Activated naive CD8-positive, alpha-beta T cell treated with anti-CD3 and anti-CD28 coated beads, Interleukin-2, amount 10 ng/mL, durations not matched to agents 7 days and 5 days (primary cell): ENCODE data around the gene KRABD2.

ENCODE experiments used
- ATAC-seq: fragments of 150-1000 bp; cut with Tn5 transposase; one replicate; pipeline ENCODE4 v1.10.0; 2021; ENCODE audit warnings: low read depth, moderate library complexity
- POLR2A ChIA-PET: fragments of 350-600 bp; sonication (Branson Sonifier 250); formaldehyde crosslinking; loops from one replicate; lab custom pipeline; 2021; ENCODE audit warnings: antibody characterized with exemption; lab: Charles Lee
- DNase-seq: peaks from one replicate; pipeline ENCODE4 v3.0.0; 2021
- H3K27ac Mint-ChIP-seq: one replicate; pipeline ENCODE4 v1.8.0; 2022; ENCODE audit warnings: mild to moderate bottlenecking, mixed read lengths
- H3K27me3 Mint-ChIP-seq: one replicate; pipeline ENCODE4 v1.8.0; 2022; ENCODE audit warnings: mild to moderate bottlenecking, moderate library complexity, mixed read lengths
- H3K36me3 Mint-ChIP-seq: one replicate; pipeline ENCODE4 v1.8.0; 2021; ENCODE audit warnings: mild to moderate bottlenecking, mixed read lengths
- H3K4me1 Mint-ChIP-seq: one replicate; pipeline ENCODE4 v1.8.0; 2021; ENCODE audit warnings: mixed read lengths
- H3K4me3 Mint-ChIP-seq: one replicate; pipeline ENCODE4 v1.8.0; 2022; ENCODE audit warnings: mild to moderate bottlenecking, moderate library complexity, mixed read lengths
- H3K9me3 Mint-ChIP-seq: one replicate; pipeline ENCODE4 v1.8.0; 2021; ENCODE audit warnings: mixed read lengths

Gene KRABD2

GRCh38 chr17:8376271-8377067 lies at the start of gene KRABD2:
KRABD2 (minus strand) TSS chr17:8376704.
- Mint-ChIP-seq H3K9me3 (no peaks in the 10 kb centered on the region), H3K4me3 (peak within 1 kb of the TSS; percentile 92)

GRCh38 chr17:8421571-8421970 lies 45.1 kb upstream of the KRABD2 start:
- H3K4me1 Mint-ChIP-seq = no peaks in the 10 kb centered on the region
- H3K27me3 Mint-ChIP-seq = peaks cover 67% of the 10 kb centered on the region
- H3K9me3 Mint-ChIP-seq = no peaks in the 10 kb centered on the region
- POLR2A ChIA-PET = no interaction called here
- no peak overlapping the region for H3K27ac Mint-ChIP-seq
- DNase-seq (no peak), ATAC-seq (no peak)
- H3K4me3 Mint-ChIP-seq = no peak overlapping the region
- H3K36me3 Mint-ChIP-seq = no peaks in the 10 kb centered on the region

More at GRCh38 chr17:8376271-8377067, at the start of gene KRABD2:
- ATAC-seq (peak; percentile 99), DNase-seq (peak; percentile 92)
- peak within 1 kb of the TSS; percentile 82 for H3K27ac Mint-ChIP-seq
- peaks cover 43% of the 10 kb centered on the region for H3K4me1 Mint-ChIP-seq
- H3K27me3 Mint-ChIP-seq = no peaks in the 10 kb centered on the region
- POLR2A ChIA-PET = interaction anchor here (0.8 to 1.8 kb wide), 8 partner anchors 15 to 166 kb away, joined by 3 to 10 read pairs (median 4); partner anchors contain the start of genes AURKB, NDEL1, ODF4 and SLC25A35
- H3K36me3 Mint-ChIP-seq = peaks cover 23% of the 10 kb centered on the region

GRCh38 chr17:8420041-8420934 lies 43.8 kb upstream of the KRABD2 start:
- Mint-ChIP-seq H3K27me3 (peaks cover 76% of the 10 kb centered on the region), H3K9me3 (no peaks in the 10 kb centered on the region), H3K4me3 (no peak overlapping the region), H3K36me3 (no peaks in the 10 kb centered on the region), H3K27ac (no peak overlapping the region), H3K4me1 (no peaks in the 10 kb centered on the region)
- POLR2A ChIA-PET = no interaction called here
- ATAC-seq (no peak), DNase-seq (no peak)

- Mint-ChIP-seq H3K4me3 (no peak overlapping the region), H3K36me3 (no peaks in the 10 kb centered on the region), H3K27ac (no peak overlapping the region), H3K4me1 (peaks cover 3% of the 10 kb centered on the region), H3K27me3 (peaks cover 72% of the 10 kb centered on the region), H3K9me3 (no peaks in the 10 kb centered on the region)
- DNase-seq (no peak), ATAC-seq (no peak)
- POLR2A ChIA-PET = no interaction called here
Observed at GRCh38 chr17:8419305-8419704, 42.8 kb upstream of the KRABD2 start.

GRCh38 chr17:8418471-8418870 lies 42.0 kb upstream of the KRABD2 start:
- no peaks in the 10 kb centered on the region for H3K9me3 Mint-ChIP-seq
- peaks cover 68% of the 10 kb centered on the region for H3K27me3 Mint-ChIP-seq
- H3K36me3 Mint-ChIP-seq = no peaks in the 10 kb centered on the region
- H3K4me1 Mint-ChIP-seq = peaks cover 5% of the 10 kb centered on the region
- ATAC-seq (no peak), DNase-seq (no peak)
- no peak overlapping the region for H3K27ac Mint-ChIP-seq
- H3K4me3 Mint-ChIP-seq = no peak overlapping the region
- POLR2A ChIA-PET = no interaction called here

GRCh38 chr17:8417806-8418205 lies 41.3 kb upstream of the KRABD2 start:
- H3K4me1 Mint-ChIP-seq = peaks cover 11% of the 10 kb centered on the region
- ATAC-seq (no peak), DNase-seq (no peak)
- no peaks in the 10 kb centered on the region for H3K36me3 Mint-ChIP-seq
- peaks cover 64% of the 10 kb centered on the region for H3K27me3 Mint-ChIP-seq
- POLR2A ChIA-PET = no interaction called here
- H3K4me3 Mint-ChIP-seq = no peak overlapping the region
- no peaks in the 10 kb centered on the region for H3K9me3 Mint-ChIP-seq
- H3K27ac Mint-ChIP-seq = no peak overlapping the region

GRCh38 chr17:8413938-8414337 lies 37.4 kb upstream of the KRABD2 start:
- POLR2A ChIA-PET = interaction anchor here (1.8 kb wide), 1 partner anchor 22 kb away, joined by 4 read pairs; the partner anchor contains the start of gene NDEL1
- H3K27me3 Mint-ChIP-seq = peaks cover 57% of the 10 kb centered on the region
- no peak for DNase-seq

GRCh38 chr17:8413328-8413727 lies 36.8 kb upstream of the KRABD2 start:
- Mint-ChIP-seq H3K27me3 (peaks cover 57% of the 10 kb centered on the region), H3K9me3 (no peaks in the 10 kb centered on the region), H3K36me3 (no peaks in the 10 kb centered on the region), H3K4me1 (peaks cover 36% of the 10 kb centered on the region), H3K4me3 (no peak overlapping the region), H3K27ac (no peak overlapping the region)
- POLR2A ChIA-PET = interaction anchor here (1.8 kb wide), 1 partner anchor 22 kb away, joined by 4 read pairs; the partner anchor contains the start of gene NDEL1
- DNase-seq (no peak), ATAC-seq (peak; percentile 53)

More at GRCh38 chr17:8413938-8414337, 37.4 kb upstream of the KRABD2 start:
- Mint-ChIP-seq H3K9me3 (no peaks in the 10 kb centered on the region), H3K4me1 (peaks cover 31% of the 10 kb centered on the region), H3K4me3 (no peak overlapping the region), H3K36me3 (no peaks in the 10 kb centered on the region), H3K27ac (no peak overlapping the region)
- ATAC-seq = no peak

- Mint-ChIP-seq H3K36me3 (no peaks in the 10 kb centered on the region), H3K4me3 (no peak overlapping the region), H3K9me3 (no peaks in the 10 kb centered on the region), H3K27me3 (peaks cover 46% of the 10 kb centered on the region), H3K4me1 (peaks cover 38% of the 10 kb centered on the region), H3K27ac (no peak overlapping the region)
- ATAC-seq (no peak), DNase-seq (no peak)
- POLR2A ChIA-PET = interaction anchor here (1.8 kb wide), 1 partner anchor 24 kb away, joined by 4 read pairs; the partner anchor contains the start of gene NDEL1
Observed at GRCh38 chr17:8412089-8412488, 35.6 kb upstream of the KRABD2 start.

- no peaks in the 10 kb centered on the region for H3K9me3 Mint-ChIP-seq
- no peak overlapping the region for H3K27ac Mint-ChIP-seq
- H3K27me3 Mint-ChIP-seq = peaks cover 34% of the 10 kb centered on the region
- DNase-seq = no peak
- H3K4me1 Mint-ChIP-seq = peaks cover 38% of the 10 kb centered on the region
- no peaks in the 10 kb centered on the region for H3K36me3 Mint-ChIP-seq
- POLR2A ChIA-PET = interaction anchor here (0.8 to 1.5 kb wide), 4 partner anchors 25 to 335 kb away, joined by 3 to 12 read pairs (median 4); partner anchors contain the start of gene NDEL1
- ATAC-seq = no peak
- no peak overlapping the region for H3K4me3 Mint-ChIP-seq
Observed at GRCh38 chr17:8410883-8411238, 34.4 kb upstream of the KRABD2 start.

- Mint-ChIP-seq H3K4me3 (no peak overlapping the region), H3K4me1 (peaks cover 38% of the 10 kb centered on the region), H3K27me3 (peaks cover 29% of the 10 kb centered on the region), H3K36me3 (no peaks in the 10 kb centered on the region), H3K27ac (no peak overlapping the region), H3K9me3 (no peaks in the 10 kb centered on the region)
- DNase-seq (peak; percentile 80), ATAC-seq (peak; percentile 57)
- POLR2A ChIA-PET = interaction anchor here (0.8 to 1.5 kb wide), 4 partner anchors 25 to 336 kb away, joined by 3 to 12 read pairs (median 4); partner anchors contain the start of gene NDEL1
Observed at GRCh38 chr17:8409966-8410882, 33.7 kb upstream of the KRABD2 start.

- Mint-ChIP-seq H3K27me3 (peaks cover 26% of the 10 kb centered on the region), H3K4me1 (peaks cover 32% of the 10 kb centered on the region), H3K27ac (no peak overlapping the region), H3K36me3 (no peaks in the 10 kb centered on the region), H3K9me3 (no peaks in the 10 kb centered on the region), H3K4me3 (no peak overlapping the region)
- POLR2A ChIA-PET = no interaction called here
- no peak for DNase-seq
- ATAC-seq = peak; percentile 41
Observed at GRCh38 chr17:8408371-8408770, 31.9 kb upstream of the KRABD2 start.
